Raji (cell line): ENCODE results near the gene RPS4Y1.

Experiments used
- POLR2A ChIP-seq: IDR thresholded peaks from 2 replicates; pipeline ENCODE4 v1.6.1; 2011; ENCODE audit warnings: low read depth, low read length, control low read depth; ENCODE audit not compliant: insufficient read depth

The RPS4Y1 gene

GRCh38 chrY:2866581-2866980 lies 25.2 kb downstream of the RPS4Y1 start:
- no peak for TF ChIP-seq POLR2A

- TF ChIP-seq POLR2A, result no peak
Measured at GRCh38 chrY:2867469-2867868, 26.1 kb downstream of the RPS4Y1 start.

GRCh38 chrY:2868035-2868607 lies 26.7 kb downstream of the RPS4Y1 start:
- TF ChIP-seq POLR2A, result no peak

- no peak for TF ChIP-seq POLR2A
Measured at GRCh38 chrY:2874211-2874610, 32.8 kb downstream of the RPS4Y1 start.

DNA sequence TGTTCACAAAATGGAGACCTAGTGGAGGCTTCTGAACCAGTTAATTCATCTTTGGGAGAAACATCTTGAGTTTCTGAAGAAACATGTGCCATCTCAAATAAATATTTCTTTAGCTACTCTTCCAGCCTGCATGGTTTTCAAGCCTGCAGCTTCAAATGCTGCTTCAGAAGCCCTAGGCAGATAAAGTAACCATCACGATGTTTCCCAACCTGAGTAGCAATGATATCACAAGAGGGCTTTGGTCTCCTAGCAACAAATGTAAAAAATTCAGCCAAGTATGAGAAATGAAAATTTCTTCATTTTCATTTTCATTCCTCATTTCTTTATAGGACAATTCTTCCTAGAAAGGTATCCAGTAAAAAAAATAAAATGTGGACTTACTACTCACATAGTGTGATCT lies 42.2 kb downstream of the RPS4Y1 start:
- no peak for TF ChIP-seq POLR2A

- TF ChIP-seq POLR2A, result no peak
Measured at GRCh38 chrY:2885880-2886279, 44.5 kb downstream of the RPS4Y1 start.

- no peak for TF ChIP-seq POLR2A
Measured at GRCh38 chrY:2887386-2887785, 46.0 kb downstream of the RPS4Y1 start.

DNA sequence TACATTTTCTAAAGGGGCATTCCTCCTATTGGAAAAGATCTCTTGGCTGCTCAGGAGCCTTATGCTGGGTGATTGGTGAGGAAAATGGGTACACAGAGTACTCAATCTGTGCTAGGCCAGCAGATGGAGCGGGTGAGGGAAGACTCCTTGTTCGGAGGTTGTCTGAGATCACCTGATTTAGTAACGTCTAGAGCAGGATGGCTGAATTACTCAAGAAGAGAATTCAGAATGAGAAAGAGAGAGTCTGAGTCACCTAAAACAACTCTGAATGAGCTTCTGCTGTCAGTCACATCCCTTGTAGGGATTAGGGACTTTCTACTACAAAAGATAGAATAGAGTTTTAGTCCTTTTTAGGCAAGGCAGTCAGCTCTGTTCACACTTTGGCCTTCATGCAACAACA lies 46.6 kb downstream of the RPS4Y1 start:
- no peak for TF ChIP-seq POLR2A

DNA sequence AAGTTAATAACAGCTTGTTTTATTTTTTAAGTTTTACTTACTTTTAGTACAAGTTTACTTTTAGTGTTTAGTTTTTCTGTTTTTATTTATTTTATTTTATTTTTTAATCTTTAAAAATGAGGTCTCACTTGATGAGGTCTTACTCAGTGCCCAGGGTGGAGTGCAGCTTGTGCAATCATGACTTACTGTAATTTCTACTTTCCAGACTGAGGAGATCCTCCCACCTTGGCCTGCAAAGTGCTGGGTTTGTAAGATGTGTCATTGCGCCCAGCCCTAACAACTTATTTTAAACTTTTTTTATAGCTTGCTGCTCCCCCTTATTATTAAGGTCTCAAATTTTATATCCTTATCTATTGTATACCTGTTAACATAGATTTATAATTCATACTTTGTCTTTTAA lies 52.1 kb downstream of the RPS4Y1 start:
- TF ChIP-seq POLR2A, result no peak

DNA sequence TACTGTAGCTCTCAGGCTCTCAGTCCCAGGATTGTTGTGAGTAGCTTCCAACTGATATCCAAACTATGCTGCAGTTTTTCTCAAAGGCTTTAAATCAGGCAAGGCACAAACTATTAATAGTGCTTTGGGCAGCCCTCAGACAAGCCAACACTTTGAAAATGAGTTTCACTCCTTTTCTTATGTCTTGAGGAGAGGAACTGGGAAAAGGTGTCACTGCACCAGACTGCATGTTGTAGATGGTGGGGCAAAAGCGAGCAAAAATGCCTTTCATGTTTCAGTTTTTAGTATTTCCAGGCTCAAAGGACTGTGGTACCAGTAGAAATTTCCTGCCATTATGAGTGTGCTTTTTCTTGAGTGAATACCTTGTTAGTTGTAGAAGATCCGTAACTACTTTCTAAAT lies 54.6 kb downstream of the RPS4Y1 start:
- no peak for TF ChIP-seq POLR2A

GRCh38 chrY:2907356-2907755 lies 66.0 kb downstream of the RPS4Y1 start:
- no peak for TF ChIP-seq POLR2A

- TF ChIP-seq POLR2A, result no peak
Measured at GRCh38 chrY:2913066-2913815, 71.8 kb downstream of the RPS4Y1 start.
